Keratinocyte (primary cell): ENCODE data around the gene EPHB2.

ENCODE experiments used
- EZH2 ChIP-seq: IDR thresholded peaks from one replicate; pipeline ENCODE4 v1.6.1; 2012; ENCODE audit warnings: inconsistent platforms, mild to moderate bottlenecking, low read length, moderate library complexity
- TF ChIP-seq, protein P1 (sequence below), 3 experiments: IDR thresholded peaks in 1 of 3; conservative IDR thresholded peaks in 1 of 3; optimal IDR thresholded peaks in 1 of 3; 2 replicates in 2 of 3; 3 replicates in 1 of 3; pipeline versions ENCODE3 to v1.5.1; 2011; ENCODE audit warnings: low read length in 3 of 3, mild to moderate bottlenecking in 3 of 3, moderate library complexity in 2 of 3, control low read depth in 1 of 3, inconsistent platforms in 1 of 3; ENCODE audit not compliant: insufficient read depth in 2 of 3; ENCODE audit errors: extremely low read depth in 1 of 3

DNA sequence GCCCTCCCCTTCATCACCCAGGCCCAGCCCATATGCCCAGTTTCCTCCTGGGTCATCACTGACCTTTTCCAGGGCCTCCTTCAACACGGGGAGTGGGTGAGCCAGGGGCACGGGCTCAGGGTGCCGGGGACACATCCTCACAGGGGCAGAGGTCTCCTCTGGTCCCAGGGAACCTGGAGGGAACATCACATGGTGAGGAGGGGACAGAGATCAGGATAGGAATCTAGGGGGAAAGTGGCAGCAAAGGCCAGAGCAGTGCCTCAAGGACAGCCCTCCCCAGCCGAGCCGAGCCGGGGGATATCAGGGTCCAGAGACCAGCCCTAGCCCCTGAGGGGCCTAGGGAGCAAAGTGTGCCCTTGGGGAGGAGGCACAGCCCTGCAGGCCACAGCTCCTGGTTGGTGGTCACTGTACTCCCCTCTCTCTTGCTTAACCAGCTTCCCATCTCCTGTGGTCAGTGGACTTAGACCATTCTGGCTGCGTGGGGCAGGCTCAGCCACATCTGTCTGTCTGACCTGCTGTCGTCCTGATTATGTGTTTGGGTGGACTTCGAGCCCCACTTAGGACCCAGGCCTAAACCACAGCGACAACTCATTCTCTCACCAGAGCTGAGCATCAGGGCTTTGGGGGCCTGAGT is 252.5 kb downstream of the EPHB2 start:
- no peak for TF ChIP-seq EZH2
- TF ChIP-seq, protein P1, sequence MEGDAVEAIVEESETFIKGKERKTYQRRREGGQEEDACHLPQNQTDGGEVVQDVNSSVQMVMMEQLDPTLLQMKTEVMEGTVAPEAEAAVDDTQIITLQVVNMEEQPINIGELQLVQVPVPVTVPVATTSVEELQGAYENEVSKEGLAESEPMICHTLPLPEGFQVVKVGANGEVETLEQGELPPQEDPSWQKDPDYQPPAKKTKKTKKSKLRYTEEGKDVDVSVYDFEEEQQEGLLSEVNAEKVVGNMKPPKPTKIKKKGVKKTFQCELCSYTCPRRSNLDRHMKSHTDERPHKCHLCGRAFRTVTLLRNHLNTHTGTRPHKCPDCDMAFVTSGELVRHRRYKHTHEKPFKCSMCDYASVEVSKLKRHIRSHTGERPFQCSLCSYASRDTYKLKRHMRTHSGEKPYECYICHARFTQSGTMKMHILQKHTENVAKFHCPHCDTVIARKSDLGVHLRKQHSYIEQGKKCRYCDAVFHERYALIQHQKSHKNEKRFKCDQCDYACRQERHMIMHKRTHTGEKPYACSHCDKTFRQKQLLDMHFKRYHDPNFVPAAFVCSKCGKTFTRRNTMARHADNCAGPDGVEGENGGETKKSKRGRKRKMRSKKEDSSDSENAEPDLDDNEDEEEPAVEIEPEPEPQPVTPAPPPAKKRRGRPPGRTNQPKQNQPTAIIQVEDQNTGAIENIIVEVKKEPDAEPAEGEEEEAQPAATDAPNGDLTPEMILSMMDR (optimal IDR thresholded peaks at IDR 0.05 in 1 of 3, IDR thresholded peaks at IDR 0.05 in 1 of 3, conservative IDR thresholded peaks at IDR 0.05 in 1 of 3; ENCODE audit: extremely low read depth in 1 of 3, insufficient read depth in 2 of 3, low read length in 3 of 3): no peak
